ENCODE results near the gene KRTAP4-8. TPM values are rescaled to one million over a fixed set of nuclear protein-coding genes. Genes with fewer than 3 reads are reported as not detected.
"Not testable (repeated sequence)": the region's sequence is repeated elsewhere in the genome, so short reads cannot be mapped to it uniquely, and the experiment has no call there.

The KRTAP4-8 gene
- total and polyA plus RNA-seq, 2 of the 8 experiments (the other 6 are each of a cell fraction or from before 2014, with no cell fraction given): not detected

GRCh38 chr17:41099682-41100480 lies 1.9 kb upstream of the KRTAP4-8 start:
- H4K20me1 ChIP-seq (replicated peaks in 1 of 2; ENCODE audit: control insufficient read depth in 1 of 2, insufficient read depth in 2 of 2, low read length in 2 of 2); H3K23me2 ChIP-seq (ENCODE audit: low read depth, low read length); H2AK5ac ChIP-seq (ENCODE audit: low read depth, low read length); H3K36me3 ChIP-seq (ENCODE audit: control insufficient read depth in 2 of 4, insufficient read depth in 4 of 4, low read length in 3 of 4); H3K4me1 ChIP-seq (replicated peaks in 1 of 4; ENCODE audit: control insufficient read depth in 3 of 4, insufficient read depth in 4 of 4, low read length in 3 of 4); H3K27ac ChIP-seq (ENCODE audit: low read depth, low read length); H3K23ac ChIP-seq (ENCODE audit: insufficient read length); H3K4me3 ChIP-seq (ENCODE audit: extremely low read depth in 1 of 4, insufficient read depth in 2 of 4, low read depth in 3 of 4, low read length in 4 of 4); H3K14ac ChIP-seq (ENCODE audit: insufficient read length); H4K5ac ChIP-seq (ENCODE audit: insufficient read length, low read depth, low read length); H3K9me3 ChIP-seq (ENCODE audit: insufficient read depth in 2 of 2, low read depth in 1 of 2, low read length in 1 of 2); H3K27me3 ChIP-seq (replicated peaks in 1 of 4; ENCODE audit: control insufficient read depth in 3 of 4, extremely low read depth in 1 of 4, insufficient read depth in 3 of 4, low read length in 3 of 4); DNase-seq (ENCODE audit: low read depth in 1 of 2, low spot score in 2 of 2); CTCF ChIA-PET (ENCODE audit: partially characterized antibody); H3K4me2 ChIP-seq (ENCODE audit: insufficient read depth in 1 of 2, low read depth in 2 of 2, low read length in 2 of 2); H4K91ac ChIP-seq (replicated peaks; ENCODE audit: insufficient read length, low read length); H3K4ac ChIP-seq (replicated peaks; ENCODE audit: insufficient read length, low read depth, low read length); H2BK5ac ChIP-seq (ENCODE audit: low read depth, low read length); H3K79me1 ChIP-seq (ENCODE audit: low read depth, low read length); H2BK15ac ChIP-seq (ENCODE audit: low read length); H4K8ac ChIP-seq (ENCODE audit: extremely low read depth, insufficient read depth, low read length); H3K79me2 ChIP-seq (ENCODE audit: control insufficient read depth in 1 of 2, insufficient read depth in 2 of 2, low read length in 2 of 2); POLR2A ChIA-PET (ENCODE audit: partially characterized antibody); H3K56ac ChIP-seq (replicated peaks; ENCODE audit: insufficient read length, low read depth, low read length); H2BK20ac ChIP-seq (ENCODE audit: low read length); H3K18ac ChIP-seq (ENCODE audit: extremely low read depth, low read length); H2BK120ac ChIP-seq (replicated peaks; ENCODE audit: low read depth, low read length); H3K9ac ChIP-seq (replicated peaks in 1 of 4; ENCODE audit: extremely low read depth in 1 of 4, low read depth in 3 of 4, low read length in 3 of 4); H2AFZ ChIP-seq (ENCODE audit: low read length); H2BK12ac ChIP-seq (ENCODE audit: low read depth, low read length); FAIRE-seq: not testable (repeated sequence)
- WGBS, 2 experiments (ENCODE audit: extremely low coverage in 1 of 2, insufficient coverage in 1 of 2, insufficient read length in 1 of 2, insufficient replicate concordance in 2 of 2, low coverage in 1 of 2, low lambda C conversion rate in 2 of 2, missing lambda C conversion rate in 1 of 2): 90% methylated on average over 7 of the region's 7 CpGs; no CpG with 5 or more reads in 1 of the 2 experiments
